H9 (cell line): ENCODE measurements around the gene C1orf122. TPM values are rescaled to one million over a fixed set of nuclear protein-coding genes. Genes with fewer than 3 reads are reported as not detected.

Experiments
- DNase-seq: peaks from one replicate; pipeline ENCODE4 v3.0.0-alpha.2; 2017
- H2AFZ ChIP-seq: one replicate; pipeline ENCODE4 v1.6.1; 2013; ENCODE audit warnings: mild to moderate bottlenecking, low read length, control low read depth, moderate library complexity
- H2AK5ac ChIP-seq: 2 replicates; pipeline ENCODE4 v1.6.1; 2013; ENCODE audit warnings: low read length, control low read depth, mixed read lengths; ENCODE audit not compliant: insufficient read length
- H2BK120ac ChIP-seq: one replicate; pipeline ENCODE4 v1.6.1; 2013; ENCODE audit warnings: low read depth, mild to moderate bottlenecking, low read length, control low read depth, inconsistent platforms; ENCODE audit not compliant: poor library complexity, severe bottlenecking
- H2BK12ac ChIP-seq: 2 replicates; pipeline ENCODE4 v1.6.1; 2013; ENCODE audit warnings: low read length, control low read depth, mixed read lengths, low read depth; ENCODE audit not compliant: insufficient read length
- H2BK15ac ChIP-seq: 2 replicates; pipeline ENCODE4 v1.6.1; 2013; ENCODE audit warnings: low read depth, low read length, control low read depth
- H2BK20ac ChIP-seq: one replicate; pipeline ENCODE4 v1.6.1; 2013; ENCODE audit warnings: low read depth, mild to moderate bottlenecking, low read length, control low read depth, inconsistent platforms; ENCODE audit not compliant: poor library complexity, severe bottlenecking
- H2BK5ac ChIP-seq: 2 replicates; pipeline ENCODE4 v1.6.1; 2013; ENCODE audit warnings: low read length, control low read depth, mixed read lengths; ENCODE audit not compliant: insufficient read length
- H3K14ac ChIP-seq: 2 replicates; pipeline ENCODE4 v1.6.1; 2013; ENCODE audit warnings: low read length, control low read depth; ENCODE audit not compliant: insufficient read depth
- H3K18ac ChIP-seq: 2 replicates; pipeline ENCODE4 v1.6.1; 2013; ENCODE audit warnings: low read depth, mild to moderate bottlenecking, mixed read lengths, low read length, control low read depth; ENCODE audit not compliant: insufficient read length
- H3K23ac ChIP-seq: 2 replicates; pipeline ENCODE4 v1.6.1; 2013; ENCODE audit warnings: low read length, control low read depth, mixed read lengths, low read depth; ENCODE audit not compliant: insufficient read length
- H3K23me2 ChIP-seq: 2 replicates; pipeline ENCODE4 v1.6.1; 2013; ENCODE audit warnings: low read depth, mild to moderate bottlenecking, mixed read lengths, low read length, control low read depth; ENCODE audit not compliant: insufficient read length, poor library complexity, severe bottlenecking
- H3K27ac ChIP-seq: 2 replicates; pipeline ENCODE4 v1.5.1; 2013; ENCODE audit warnings: low read length, control low read depth, mixed read lengths, low read depth; ENCODE audit not compliant: insufficient read length
- H3K27me3 ChIP-seq: 2 replicates; pipeline ENCODE4 v1.6.1; 2013; ENCODE audit warnings: low read length, control low read depth, inconsistent platforms; ENCODE audit not compliant: insufficient read depth
- H3K4ac ChIP-seq: 2 replicates; pipeline ENCODE4 v1.6.1; 2013; ENCODE audit warnings: low read depth, mild to moderate bottlenecking, control low read depth, inconsistent platforms, low read length, moderate library complexity
- H3K4me1 ChIP-seq: 2 replicates; pipeline ENCODE4 v1.6.1; 2013; ENCODE audit warnings: low read length, control low read depth, inconsistent platforms; ENCODE audit not compliant: insufficient read depth
- H3K4me2 ChIP-seq: 2 replicates; pipeline ENCODE4 v1.6.1; 2013; ENCODE audit warnings: low read length, control low read depth, mixed read lengths; ENCODE audit not compliant: insufficient read length, insufficient read depth
- H3K56ac ChIP-seq: 2 replicates; pipeline ENCODE4 v1.6.1; 2013; ENCODE audit warnings: low read depth, mild to moderate bottlenecking, mixed read lengths, low read length, control low read depth; ENCODE audit not compliant: insufficient read length
- H3K79me1 ChIP-seq: 2 replicates; pipeline ENCODE4 v1.6.1; 2013; ENCODE audit warnings: low read depth, mild to moderate bottlenecking, moderate library complexity, low read length, control low read depth, inconsistent platforms; ENCODE audit not compliant: insufficient read depth, poor library complexity, severe bottlenecking
- H3K79me2 ChIP-seq: 2 replicates; pipeline ENCODE4 v1.6.1; 2013; ENCODE audit warnings: low read length, control low read depth, inconsistent platforms; ENCODE audit not compliant: insufficient read depth
- H3K9ac ChIP-seq: 2 replicates; pipeline ENCODE4 v1.6.1; 2013; ENCODE audit warnings: low read length, control low read depth, mixed read lengths; ENCODE audit not compliant: insufficient read length; ENCODE audit errors: extremely low read depth
- H3K9me3 ChIP-seq: one replicate; pipeline ENCODE4 v1.6.1; 2013; ENCODE audit warnings: low read depth, low read length, inconsistent platforms; ENCODE audit not compliant: control insufficient read depth
- H3T11ph ChIP-seq: one replicate; pipeline ENCODE4 v1.6.1; 2013; ENCODE audit warnings: mild to moderate bottlenecking, low read length, control low read depth, inconsistent platforms
- H4K20me1 ChIP-seq: one replicate; pipeline ENCODE4 v1.6.1; 2013; ENCODE audit not compliant: control insufficient read depth, insufficient read length, insufficient read depth
- H4K5ac ChIP-seq: 2 replicates; pipeline ENCODE4 v1.6.1; 2013; ENCODE audit warnings: low read depth, mild to moderate bottlenecking, mixed read lengths, low read length, control low read depth; ENCODE audit not compliant: insufficient read length
- H4K8ac ChIP-seq: replicated peaks from 2 replicates; pipeline ENCODE4 v1.6.1; 2013; ENCODE audit warnings: low read length, control low read depth, mixed read lengths, low read depth; ENCODE audit not compliant: insufficient read length
- H4K91ac ChIP-seq: 2 replicates; pipeline ENCODE4 v1.6.1; 2013; ENCODE audit warnings: low read depth, mild to moderate bottlenecking, moderate library complexity, mixed read lengths, low read length, control low read depth; ENCODE audit not compliant: insufficient read length
- H3K27ac Mint-ChIP-seq, 3 experiments: 2 replicates in 2 of 3; 3 replicates in 1 of 3; pipeline ENCODE4 v1.8.0; 2020 to 2021; ENCODE audit warnings: mixed read lengths in 3 of 3, mild to moderate bottlenecking in 1 of 3, moderate library complexity in 1 of 3
- H3K27me3 Mint-ChIP-seq: 2 replicates; pipeline ENCODE4 v1.8.0; 2021; ENCODE audit warnings: low read depth, mild to moderate bottlenecking, moderate library complexity, mixed read lengths
- H3K36me3 Mint-ChIP-seq, 3 experiments: 2 replicates in 2 of 3; 3 replicates in 1 of 3; pipeline ENCODE4 v1.8.0; 2020 to 2021; ENCODE audit warnings: low read depth in 3 of 3, mixed read lengths in 3 of 3; ENCODE audit not compliant: insufficient read depth in 1 of 3
- H3K4me1 Mint-ChIP-seq, 2 experiments: 2 replicates each; pipeline ENCODE4 v1.8.0; 2020; ENCODE audit warnings: mixed read lengths in 2 of 2
- H3K4me3 Mint-ChIP-seq, 2 experiments: 2 replicates in 1 of 2; 3 replicates in 1 of 2; pipeline ENCODE4 v1.8.0; 2020 to 2021; ENCODE audit warnings: mild to moderate bottlenecking in 2 of 2, mixed read lengths in 2 of 2, moderate library complexity in 1 of 2
- H3K9me3 Mint-ChIP-seq, 2 experiments: 2 replicates in 1 of 2; 3 replicates in 1 of 2; pipeline ENCODE4 v1.8.0; 2020; ENCODE audit warnings: mild to moderate bottlenecking in 2 of 2, mixed read lengths in 2 of 2, moderate library complexity in 1 of 2
- WGBS: extraction: QIAGEN DNeasy Blood & Tissue Kit; methylation state at CpG from one replicate; pipeline ENCODE4 v1.1.7; 2013; ENCODE audit warnings: missing lambda C conversion rate, low lambda C conversion rate, mixed read lengths; ENCODE audit not compliant: insufficient read length; ENCODE audit errors: extremely low coverage; 5-methylcytosine and 5-hydroxymethylcytosine counted together
- total RNA-seq: library from RNA; stranded (reverse); gene quantifications from 2 replicates; pipeline ENCODE4 v1.2.1, GENCODE V29; 2021
- TF ChIP-seq, protein P1 (sequence below): fragments of 200-600 bp; sonication (generic); conservative IDR thresholded peaks from 3 replicates; pipeline ENCODE4 v1.8.0; 2021; ENCODE audit warnings: antibody characterized with exemption, mild to moderate bottlenecking

The C1orf122 gene
- total RNA-seq, 1 experiment from 2014 or later, result 59.3 TPM

DNA sequence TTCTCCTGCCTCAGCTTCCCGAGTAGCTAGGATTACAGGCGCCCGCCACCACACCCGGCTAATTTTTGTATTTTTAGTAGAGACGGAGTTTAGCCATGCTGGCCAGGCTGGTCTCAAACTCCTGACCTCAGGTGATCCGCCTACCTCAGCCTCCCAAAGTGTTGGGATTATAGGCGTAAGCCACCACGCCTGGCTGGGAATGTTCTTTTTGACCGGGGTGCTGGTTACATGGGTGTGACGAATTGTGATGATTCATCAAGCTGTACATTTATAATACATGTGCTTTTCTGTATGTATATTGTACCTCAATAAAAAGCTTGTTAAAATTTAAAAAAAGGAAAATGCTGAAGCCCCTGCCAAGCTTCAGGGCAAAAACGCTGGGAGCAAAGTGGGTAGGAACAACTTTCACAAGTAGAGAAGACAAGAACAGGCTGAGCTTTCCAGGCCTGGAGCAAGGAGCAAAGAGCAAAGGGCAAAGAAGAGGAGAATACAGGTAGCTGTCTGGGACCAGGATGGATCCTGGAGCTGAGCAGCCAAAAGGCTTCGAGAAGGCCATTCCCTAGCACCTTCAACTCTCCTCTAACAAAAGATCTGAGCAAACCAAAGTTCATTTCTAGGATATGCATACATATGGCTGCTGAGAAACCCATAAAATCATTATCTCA is 21.0 kb downstream of the C1orf122 start:
- Histone ChIP-seq H3K27me3 (no peaks in the 10 kb centered on the region), H2BK15ac (no peak overlapping the region), H3K56ac (no peak overlapping the region), H4K5ac (no peak overlapping the region), H3K79me2 (no peaks in the 10 kb centered on the region), H4K91ac (no peak overlapping the region), H3K14ac (no peak overlapping the region), H3K79me1 (no peaks in the 10 kb centered on the region), H3K4me1 (no peaks in the 10 kb centered on the region), H3K23ac (no peak overlapping the region), H3K9ac (no peak overlapping the region), H4K20me1 (no peaks in the 10 kb centered on the region), H3K9me3 (no peaks in the 10 kb centered on the region), H4K8ac (no peak overlapping the region), H2BK20ac (no peak overlapping the region), H3K23me2 (no peaks in the 10 kb centered on the region), H3T11ph (no peak overlapping the region), H3K27ac (no peak overlapping the region), H2BK12ac (no peak overlapping the region), H2BK5ac (no peak overlapping the region), H3K4me2 (no peak overlapping the region), H3K4ac (no peak overlapping the region), H2AFZ (no peak overlapping the region), H2AK5ac (no peak overlapping the region), H2BK120ac (no peak overlapping the region), H3K18ac (no peak overlapping the region)
- no peaks in the 10 kb centered on the region for H3K27me3 Mint-ChIP-seq
- H3K4me3 Mint-ChIP-seq, result no peak overlapping the region
- WGBS, result no CpG with 5 or more reads among the region's 12 CpGs
- H3K36me3 Mint-ChIP-seq, result peaks cover 5 to 40% (median 24%) of the 10 kb centered on the region in 3 experiments; a peak in 6 of 7 replicates
- no peak overlapping the region; a peak in 1 of 7 replicates for H3K27ac Mint-ChIP-seq
- H3K4me1 Mint-ChIP-seq, result no peaks in the 10 kb centered on the region
- H3K9me3 Mint-ChIP-seq, result no peaks in the 10 kb centered on the region
- DNase-seq, result no peak
- TF ChIP-seq, protein P1, sequence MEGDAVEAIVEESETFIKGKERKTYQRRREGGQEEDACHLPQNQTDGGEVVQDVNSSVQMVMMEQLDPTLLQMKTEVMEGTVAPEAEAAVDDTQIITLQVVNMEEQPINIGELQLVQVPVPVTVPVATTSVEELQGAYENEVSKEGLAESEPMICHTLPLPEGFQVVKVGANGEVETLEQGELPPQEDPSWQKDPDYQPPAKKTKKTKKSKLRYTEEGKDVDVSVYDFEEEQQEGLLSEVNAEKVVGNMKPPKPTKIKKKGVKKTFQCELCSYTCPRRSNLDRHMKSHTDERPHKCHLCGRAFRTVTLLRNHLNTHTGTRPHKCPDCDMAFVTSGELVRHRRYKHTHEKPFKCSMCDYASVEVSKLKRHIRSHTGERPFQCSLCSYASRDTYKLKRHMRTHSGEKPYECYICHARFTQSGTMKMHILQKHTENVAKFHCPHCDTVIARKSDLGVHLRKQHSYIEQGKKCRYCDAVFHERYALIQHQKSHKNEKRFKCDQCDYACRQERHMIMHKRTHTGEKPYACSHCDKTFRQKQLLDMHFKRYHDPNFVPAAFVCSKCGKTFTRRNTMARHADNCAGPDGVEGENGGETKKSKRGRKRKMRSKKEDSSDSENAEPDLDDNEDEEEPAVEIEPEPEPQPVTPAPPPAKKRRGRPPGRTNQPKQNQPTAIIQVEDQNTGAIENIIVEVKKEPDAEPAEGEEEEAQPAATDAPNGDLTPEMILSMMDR, result no peak
